PC-9 (cell line): Measurements from ENCODE around the gene PITPNM3.

Experiments used
- EZH2 ChIP-seq: fragments of 200-600 bp; sonication (generic); IDR thresholded peaks from 2 replicates; pipeline ENCODE4 v1.8.0; 2017; ENCODE audit warnings: antibody characterized with exemption, low read depth
- TF ChIP-seq, protein P1 (sequence below): fragments of 200-600 bp; sonication (generic); conservative IDR thresholded peaks from 2 replicates; pipeline ENCODE4 v1.6.1; 2017; ENCODE audit warnings: mixed run types, antibody characterized with exemption, mild to moderate bottlenecking, moderate library complexity

DNA sequence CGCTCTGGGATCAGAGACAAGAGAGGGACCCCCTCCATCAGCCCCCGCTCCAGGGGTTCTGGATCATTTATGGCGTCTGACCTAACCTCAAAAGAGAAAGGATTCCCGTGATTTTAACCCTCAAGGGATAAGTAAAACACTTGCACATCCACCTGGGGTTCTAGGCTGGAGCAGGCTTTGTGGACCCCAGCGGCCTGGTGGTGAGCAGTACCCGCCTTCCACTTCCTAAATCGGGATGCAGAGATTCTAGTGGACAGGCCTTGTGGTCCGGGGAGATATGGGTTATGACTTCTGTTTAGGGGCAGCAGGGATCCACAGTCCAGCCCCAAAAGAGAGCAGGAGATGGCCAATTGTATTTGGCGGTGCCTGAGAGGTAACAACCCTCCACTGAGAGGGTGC is 684 bp upstream of the PITPNM3 start:
- TF ChIP-seq, protein P1, sequence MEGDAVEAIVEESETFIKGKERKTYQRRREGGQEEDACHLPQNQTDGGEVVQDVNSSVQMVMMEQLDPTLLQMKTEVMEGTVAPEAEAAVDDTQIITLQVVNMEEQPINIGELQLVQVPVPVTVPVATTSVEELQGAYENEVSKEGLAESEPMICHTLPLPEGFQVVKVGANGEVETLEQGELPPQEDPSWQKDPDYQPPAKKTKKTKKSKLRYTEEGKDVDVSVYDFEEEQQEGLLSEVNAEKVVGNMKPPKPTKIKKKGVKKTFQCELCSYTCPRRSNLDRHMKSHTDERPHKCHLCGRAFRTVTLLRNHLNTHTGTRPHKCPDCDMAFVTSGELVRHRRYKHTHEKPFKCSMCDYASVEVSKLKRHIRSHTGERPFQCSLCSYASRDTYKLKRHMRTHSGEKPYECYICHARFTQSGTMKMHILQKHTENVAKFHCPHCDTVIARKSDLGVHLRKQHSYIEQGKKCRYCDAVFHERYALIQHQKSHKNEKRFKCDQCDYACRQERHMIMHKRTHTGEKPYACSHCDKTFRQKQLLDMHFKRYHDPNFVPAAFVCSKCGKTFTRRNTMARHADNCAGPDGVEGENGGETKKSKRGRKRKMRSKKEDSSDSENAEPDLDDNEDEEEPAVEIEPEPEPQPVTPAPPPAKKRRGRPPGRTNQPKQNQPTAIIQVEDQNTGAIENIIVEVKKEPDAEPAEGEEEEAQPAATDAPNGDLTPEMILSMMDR = no peak
- TF ChIP-seq EZH2 = no peak
